ENCODE results near the gene KCNIP1.

The KCNIP1 gene

GRCh38 chr5:170781946-170782345, 278.1 kb downstream of the KCNIP1 start:
- DNase-seq (ENCODE audit: low read depth) = no peak

GRCh38 chr5:170782438-170782837, 278.6 kb downstream of the KCNIP1 start:
- DNase-seq (ENCODE audit: low read depth) = no peak

- no peak for DNase-seq (ENCODE audit: low read depth)
These were observed 279.9 kb downstream of the KCNIP1 start, which contains the start of gene GABRP for GRCh38 chr5:170783498-170784247. TSS of gene GABRP (plus strand) at chr5:170783725. CDS start at chr5:170788616, 4,891 bp downstream.

- no peak for DNase-seq (ENCODE audit: low read depth)
These were observed 281.6 kb downstream of the KCNIP1 start for GRCh38 chr5:170785416-170785815.
